CD4-positive, alpha-beta T cell treated with Interleukin-15 for 4 hours (primary cell): ENCODE results near the gene MUC4.

Experiments used
- DNase-seq: peaks from one replicate; pipeline ENCODE4 v3.0.0-alpha.2; 2020; ENCODE audit warnings: low spot score

MUC4 gene

GRCh38 chr3:195699860-195700259 lies 111.9 kb downstream of the MUC4 start:
- DNase-seq, result no peak

- DNase-seq, result no peak
These were observed 112.3 kb downstream of the MUC4 start for GRCh38 chr3:195699388-195699771.

- DNase-seq, result no peak
These were observed 112.9 kb downstream of the MUC4 start for GRCh38 chr3:195698647-195699387.

GRCh38 chr3:195698325-195698646 lies 113.4 kb downstream of the MUC4 start:
- no peak for DNase-seq

GRCh38 chr3:195697582-195698324 lies 114.0 kb downstream of the MUC4 start:
- no peak for DNase-seq
